ENCODE measurements around the gene C1QTNF6. TPM values are rescaled to one million over a fixed set of nuclear protein-coding genes. Genes with fewer than 3 reads are reported as not detected.
"Not testable (repeated sequence)": the region's sequence is repeated elsewhere in the genome, so short reads cannot be mapped to it uniquely, and the experiment has no call there.

C1QTNF6 gene
- polyA plus RNA-seq (2013) = 4.0 TPM

DNA sequence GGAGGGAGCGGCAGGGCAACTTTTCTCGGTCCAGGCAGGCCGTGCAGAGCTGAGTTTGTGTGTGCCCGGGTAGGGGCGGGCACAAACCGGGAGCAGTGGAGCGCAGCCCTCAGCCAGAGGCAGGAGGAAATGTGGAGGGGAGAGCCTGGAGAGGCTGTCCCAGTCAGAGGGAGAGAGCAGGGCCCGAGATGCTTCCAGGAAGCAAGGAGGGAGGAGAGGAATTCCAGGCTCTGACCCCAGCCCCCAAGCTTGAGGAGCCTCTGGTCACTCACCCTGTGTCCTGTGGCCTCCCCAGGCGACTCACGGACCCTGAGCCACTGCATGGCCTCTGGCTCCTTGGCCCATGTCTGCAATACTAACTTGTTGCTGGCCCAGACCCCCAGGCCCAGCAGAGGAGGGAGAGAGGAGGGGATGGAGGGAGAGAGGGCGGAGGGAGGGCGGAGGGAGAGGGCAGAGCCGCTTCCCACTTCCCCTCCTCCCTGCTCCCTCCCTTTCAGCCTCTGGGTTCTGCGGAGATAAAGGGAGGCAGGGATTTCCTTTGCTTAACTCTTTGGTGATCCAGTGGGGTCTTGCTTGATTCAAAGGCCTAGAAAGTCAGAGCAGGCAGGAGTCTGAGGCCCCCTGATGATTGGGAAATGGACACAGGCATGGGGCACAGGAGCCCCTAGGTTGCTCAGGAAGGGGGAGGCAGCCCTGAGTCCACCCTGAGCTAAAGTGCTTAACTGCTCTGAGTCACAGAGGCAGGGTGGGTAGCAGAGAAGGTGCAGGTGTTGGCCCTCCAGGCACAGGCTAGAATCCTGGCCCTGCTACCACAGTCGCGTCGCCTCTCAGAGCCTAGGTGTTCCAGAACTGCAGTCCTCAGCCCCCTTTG lies at the start of gene C1QTNF6:
Gene C1QTNF6, minus strand, starts transcription at position 357 of the 871 bp plus-strand sequence. Its CDS starts 34 bp downstream, at position 323.
- no peak within 1 kb of the TSS for H3K27ac ChIP-seq (ENCODE audit: insufficient read depth in 1 of 2, low read depth in 1 of 2, low read length in 2 of 2, poor library complexity in 1 of 2, severe bottlenecking in 2 of 2)
- ChIA-PET POLR2A (no interaction called here), CTCF (interaction anchor here (1.6 to 2.1 kb wide), 3 partner anchors 9 to 12 kb away, joined by 4 to 8 read pairs (median 7); no protein-coding TSS in a partner anchor)
- H3K9me3 ChIP-seq (ENCODE audit: control extremely low read depth in 1 of 5, control insufficient read depth in 4 of 5, insufficient read depth in 2 of 5, low read depth in 1 of 5, low read length in 4 of 5) = peaks cover 0 to 4% (median 0%) of the 10 kb centered on the region in 5 experiments
- H3K36me3 ChIP-seq (ENCODE audit: control insufficient read depth in 4 of 4, insufficient read depth in 4 of 4, low read length in 3 of 4) = no peaks in the 10 kb centered on the region
- H3K4me3 ChIP-seq (ENCODE audit: control insufficient read depth in 1 of 7, extremely low read depth in 1 of 7, insufficient read depth in 4 of 7, low read depth in 2 of 7, low read length in 6 of 7) = peak within 1 kb of the TSS in 2 of 7 experiments; percentile 9 to 10
- H3K27me3 ChIP-seq (replicated peaks in 2 of 5; ENCODE audit: control insufficient read depth in 4 of 5, insufficient read depth in 5 of 5, low read length in 4 of 5) = no peaks in the 10 kb centered on the region
- DNase-seq = no peak
- 82% methylated on average over 13 of the region's 17 CpGs for WGBS (ENCODE audit: insufficient coverage)
- peaks cover 0 to 47% (median 31%) of the 10 kb centered on the region in 4 experiments for H3K4me1 ChIP-seq (ENCODE audit: control extremely low read depth in 1 of 4, control insufficient read depth in 4 of 4, insufficient read depth in 4 of 4, low read length in 3 of 4)

DNA sequence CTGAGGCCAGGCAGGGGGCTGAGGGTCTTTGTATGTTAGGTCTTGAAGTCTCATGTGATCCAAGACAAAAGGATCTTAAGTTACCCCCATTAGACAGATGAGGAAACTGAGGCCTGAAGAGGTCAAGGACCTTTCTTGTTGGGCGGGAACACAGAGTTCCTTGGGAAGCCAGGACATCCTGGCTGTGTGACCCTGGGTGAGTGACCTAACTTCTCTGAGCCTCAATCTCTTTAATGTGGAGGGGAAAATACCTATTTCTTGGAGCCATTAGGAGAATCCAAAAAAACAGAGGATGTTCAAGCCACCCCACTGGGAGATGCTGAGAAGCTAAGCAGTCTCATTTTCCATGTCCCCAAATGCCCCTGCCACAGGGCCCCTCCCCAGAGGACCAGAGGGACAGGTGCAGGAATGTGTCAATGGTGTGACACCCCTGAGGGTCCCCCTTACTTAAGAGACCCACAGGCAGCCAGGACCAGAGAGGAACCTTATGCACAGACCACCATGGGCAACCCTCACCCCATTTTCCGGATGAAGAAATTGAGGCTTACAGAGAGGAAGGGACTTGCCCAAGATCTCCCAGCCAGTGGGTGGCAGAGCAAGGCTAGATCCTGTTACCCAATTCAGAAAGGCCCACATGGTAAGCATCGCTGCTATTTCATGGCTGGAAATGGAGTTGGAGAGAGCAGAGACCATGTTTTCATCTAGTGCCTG lies 48.0 kb upstream of the C1QTNF6 start:
- Histone ChIP-seq H3K4me3 (ENCODE audit: control insufficient read depth in 1 of 7, extremely low read depth in 1 of 7, insufficient read depth in 4 of 7, low read depth in 2 of 7, low read length in 6 of 7) (no peak overlapping the region), H3K4me1 (ENCODE audit: control extremely low read depth in 1 of 4, control insufficient read depth in 4 of 4, insufficient read depth in 4 of 4, low read length in 3 of 4) (peaks cover 2 to 82% (median 70%) of the 10 kb centered on the region in 4 experiments), H3K9me3 (ENCODE audit: control extremely low read depth in 1 of 5, control insufficient read depth in 4 of 5, insufficient read depth in 2 of 5, low read depth in 1 of 5, low read length in 4 of 5) (no peaks in the 10 kb centered on the region), H3K36me3 (ENCODE audit: control insufficient read depth in 4 of 4, insufficient read depth in 4 of 4, low read length in 3 of 4) (peaks cover 18 to 94% (median 73%) of the 10 kb centered on the region in 4 experiments), H3K27me3 (replicated peaks in 2 of 5; ENCODE audit: control insufficient read depth in 4 of 5, insufficient read depth in 5 of 5, low read length in 4 of 5) (no peaks in the 10 kb centered on the region), H3K27ac (ENCODE audit: insufficient read depth in 1 of 2, low read depth in 1 of 2, low read length in 2 of 2, poor library complexity in 1 of 2, severe bottlenecking in 2 of 2) (peak overlapping the region; percentile 6 to 39)
- ChIA-PET POLR2A (no interaction called here), CTCF (interaction anchor here (11.2 kb wide), 1 partner anchor 26 kb away, joined by 157 read pairs; no protein-coding TSS in a partner anchor)
- 95% methylated on average over 3 of the region's 3 CpGs for WGBS (ENCODE audit: insufficient coverage)
- no peak for DNase-seq

DNA sequence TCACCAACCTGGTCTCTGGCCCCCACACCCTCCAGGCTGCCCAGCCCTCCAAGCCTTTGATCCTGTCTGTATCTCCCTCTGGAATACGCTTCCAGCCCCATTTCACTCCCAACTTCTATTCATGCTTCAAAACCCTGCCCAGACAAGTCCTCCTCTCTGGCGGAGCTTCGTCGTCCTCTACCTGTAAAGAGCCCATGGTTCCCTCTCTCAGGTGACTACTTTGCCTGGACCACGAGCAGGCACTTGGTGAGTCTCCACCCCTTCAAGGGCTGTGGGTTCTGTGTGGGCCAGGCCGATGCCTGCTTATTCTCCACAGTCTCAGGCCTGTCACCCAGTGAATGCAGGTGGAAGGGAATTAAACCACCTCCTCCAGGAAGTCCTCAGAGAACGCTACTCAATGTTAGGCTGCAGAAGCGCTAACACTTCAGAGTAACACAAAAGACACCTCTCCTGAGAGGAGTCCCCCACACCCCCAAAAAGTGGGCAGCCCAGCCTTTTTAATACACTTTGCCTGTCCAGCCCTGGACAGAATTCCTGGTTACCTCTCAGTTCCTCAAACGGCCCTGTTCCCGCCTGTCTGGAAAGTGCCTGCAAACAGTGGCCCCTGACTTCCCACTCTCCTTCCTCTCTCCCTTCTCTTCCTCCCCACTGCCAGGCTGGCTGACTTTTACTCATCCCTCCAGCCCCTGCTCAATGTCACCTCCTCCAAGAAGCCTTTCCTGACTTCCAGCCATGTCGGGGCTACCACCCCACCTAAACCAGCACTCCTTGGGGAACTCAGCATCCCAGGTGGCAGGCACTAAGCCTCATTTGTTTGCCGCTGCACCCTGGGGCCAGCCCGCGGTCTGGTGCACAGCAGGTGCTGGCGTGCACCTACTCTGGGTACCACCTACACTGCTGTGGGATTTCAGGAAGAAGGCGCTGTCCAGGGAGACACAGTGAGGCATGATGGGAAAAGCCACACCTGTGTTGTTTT lies 47.0 kb upstream of the C1QTNF6 start:
- Histone ChIP-seq H3K9me3 (ENCODE audit: control extremely low read depth in 1 of 5, control insufficient read depth in 4 of 5, insufficient read depth in 2 of 5, low read depth in 1 of 5, low read length in 4 of 5) (no peaks in the 10 kb centered on the region), H3K36me3 (ENCODE audit: control insufficient read depth in 4 of 4, insufficient read depth in 4 of 4, low read length in 3 of 4) (peaks cover 20 to 89% (median 68%) of the 10 kb centered on the region in 4 experiments), H3K27ac (ENCODE audit: insufficient read depth in 1 of 2, low read depth in 1 of 2, low read length in 2 of 2, poor library complexity in 1 of 2, severe bottlenecking in 2 of 2) (peak overlapping the region in 1 of 2 experiments; percentile 52), H3K4me1 (ENCODE audit: control extremely low read depth in 1 of 4, control insufficient read depth in 4 of 4, insufficient read depth in 4 of 4, low read length in 3 of 4) (peaks cover 2 to 81% (median 73%) of the 10 kb centered on the region in 4 experiments), H3K27me3 (replicated peaks in 2 of 5; ENCODE audit: control insufficient read depth in 4 of 5, insufficient read depth in 5 of 5, low read length in 4 of 5) (no peaks in the 10 kb centered on the region), H3K4me3 (ENCODE audit: control insufficient read depth in 1 of 7, extremely low read depth in 1 of 7, insufficient read depth in 4 of 7, low read depth in 2 of 7, low read length in 6 of 7) (no peak overlapping the region)
- WGBS (ENCODE audit: insufficient coverage) = 87% methylated on average over 15 of the region's 16 CpGs
- ChIA-PET CTCF (interaction anchor here (7.3 to 7.5 kb wide), 2 partner anchors 7 to 26 kb away, joined by 49 to 74 read pairs; partner anchors contain the start of gene RAC2), POLR2A (no interaction called here)
- no peak for DNase-seq

DNA sequence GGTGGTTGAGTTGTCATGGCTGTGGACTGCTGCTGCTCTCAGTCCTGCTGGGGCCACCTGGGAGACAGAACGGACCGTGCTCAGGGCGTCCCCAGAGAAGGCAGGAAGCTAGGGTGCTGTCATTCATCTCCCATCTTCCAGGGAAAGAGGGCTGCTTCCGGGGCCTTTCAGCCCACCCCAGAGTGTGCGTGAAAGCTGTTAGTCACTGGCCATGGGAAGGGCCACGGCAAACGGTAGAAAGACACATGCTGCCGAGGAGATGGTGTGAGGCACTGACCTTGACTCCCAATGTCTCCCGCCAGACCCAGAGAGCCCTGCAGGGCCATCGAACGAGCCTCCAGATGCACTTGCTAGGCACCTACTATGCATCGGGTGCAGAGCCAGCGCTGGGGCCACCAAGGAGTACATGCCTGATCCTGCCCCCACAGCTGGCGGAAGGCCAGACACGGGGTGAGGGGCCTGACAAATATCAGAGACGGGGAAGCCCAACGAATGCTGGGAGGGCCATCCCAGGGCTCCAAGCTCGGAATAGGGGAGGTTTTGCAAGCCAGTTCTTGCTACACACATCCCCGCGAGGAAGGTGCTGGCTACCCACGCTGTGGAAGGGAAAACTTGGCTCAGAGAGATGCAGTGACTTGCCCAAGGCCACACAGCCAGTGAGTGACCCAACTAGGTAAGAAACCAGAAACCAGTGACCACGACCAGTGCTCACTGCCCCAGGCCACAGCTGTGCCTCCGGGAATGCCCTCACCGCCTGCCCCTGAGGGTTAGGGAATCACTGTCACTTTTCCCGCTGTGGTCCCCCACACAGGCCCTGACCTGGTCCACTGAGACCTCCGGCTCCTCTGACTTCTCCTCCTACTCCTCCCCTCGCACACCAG lies 45.9 kb upstream of the C1QTNF6 start:
- peaks cover 2 to 80% (median 74%) of the 10 kb centered on the region in 4 experiments for H3K4me1 ChIP-seq (ENCODE audit: control extremely low read depth in 1 of 4, control insufficient read depth in 4 of 4, insufficient read depth in 4 of 4, low read length in 3 of 4)
- CTCF ChIA-PET = interaction anchor here (7.3 to 7.5 kb wide), 2 partner anchors 9 to 27 kb away, joined by 49 to 74 read pairs; partner anchors contain the start of gene RAC2

DNA sequence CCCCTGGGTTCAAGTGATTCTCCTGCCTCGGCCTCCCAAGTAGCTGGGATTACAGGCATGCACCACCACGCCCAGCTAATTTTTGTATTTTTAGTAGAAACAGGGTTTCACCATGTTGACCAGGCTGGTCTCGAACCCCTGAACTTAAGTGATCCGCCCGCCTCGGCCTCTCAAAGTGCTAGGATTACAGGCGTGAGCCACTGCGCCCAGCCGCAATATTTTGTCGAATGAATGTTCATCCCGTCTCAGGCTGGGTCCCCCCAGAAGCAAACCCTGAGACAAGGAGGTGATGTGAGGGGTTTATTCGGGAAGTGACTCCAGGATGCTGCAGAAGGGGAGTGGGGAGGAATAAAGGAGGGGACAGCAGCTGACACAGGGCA lies 45.3 kb upstream of the C1QTNF6 start:
- POLR2A ChIA-PET; H3K27me3 ChIP-seq (replicated peaks in 2 of 5; ENCODE audit: control insufficient read depth in 4 of 5, insufficient read depth in 5 of 5, low read length in 4 of 5); H3K4me3 ChIP-seq (ENCODE audit: control insufficient read depth in 1 of 7, extremely low read depth in 1 of 7, insufficient read depth in 4 of 7, low read depth in 2 of 7, low read length in 6 of 7); DNase-seq; H3K9me3 ChIP-seq (ENCODE audit: control extremely low read depth in 1 of 5, control insufficient read depth in 4 of 5, insufficient read depth in 2 of 5, low read depth in 1 of 5, low read length in 4 of 5): not testable (repeated sequence)
- Histone ChIP-seq H3K4me1 (ENCODE audit: control extremely low read depth in 1 of 4, control insufficient read depth in 4 of 4, insufficient read depth in 4 of 4, low read length in 3 of 4) (peaks cover 2 to 80% (median 75%) of the 10 kb centered on the region in 4 experiments), H3K36me3 (ENCODE audit: control insufficient read depth in 4 of 4, insufficient read depth in 4 of 4, low read length in 3 of 4) (peaks cover 20 to 82% (median 57%) of the 10 kb centered on the region in 4 experiments), H3K27ac (ENCODE audit: insufficient read depth in 1 of 2, low read depth in 1 of 2, low read length in 2 of 2, poor library complexity in 1 of 2, severe bottlenecking in 2 of 2) (peak overlapping the region in 1 of 2 experiments; percentile 52)
- CTCF ChIA-PET = interaction anchor here (7.3 to 7.5 kb wide), 2 partner anchors 9 to 27 kb away, joined by 49 to 74 read pairs; partner anchors contain the start of gene RAC2
- WGBS (ENCODE audit: insufficient coverage) = 96% methylated on average over 10 of the region's 12 CpGs

More for the DNA sequence above, 45.9 kb upstream of the C1QTNF6 start:
- Histone ChIP-seq H3K4me3 (ENCODE audit: control insufficient read depth in 1 of 7, extremely low read depth in 1 of 7, insufficient read depth in 4 of 7, low read depth in 2 of 7, low read length in 6 of 7) (no peak overlapping the region), H3K27me3 (replicated peaks in 2 of 5; ENCODE audit: control insufficient read depth in 4 of 5, insufficient read depth in 5 of 5, low read length in 4 of 5) (no peaks in the 10 kb centered on the region), H3K36me3 (ENCODE audit: control insufficient read depth in 4 of 4, insufficient read depth in 4 of 4, low read length in 3 of 4) (peaks cover 20 to 82% (median 61%) of the 10 kb centered on the region in 4 experiments), H3K27ac (ENCODE audit: insufficient read depth in 1 of 2, low read depth in 1 of 2, low read length in 2 of 2, poor library complexity in 1 of 2, severe bottlenecking in 2 of 2) (peak overlapping the region; percentile 1 to 52), H3K9me3 (ENCODE audit: control extremely low read depth in 1 of 5, control insufficient read depth in 4 of 5, insufficient read depth in 2 of 5, low read depth in 1 of 5, low read length in 4 of 5) (no peaks in the 10 kb centered on the region)
- POLR2A ChIA-PET = no interaction called here
- no peak for DNase-seq
- WGBS (ENCODE audit: insufficient coverage) = 85% methylated on average over 26 of the region's 27 CpGs

Data from common myeloid progenitor, CD34-positive (primary cell).